ENCODE measurements around the gene VN1R5. TPM values are rescaled to one million over a fixed set of nuclear protein-coding genes. Genes with fewer than 3 reads are reported as not detected.

The VN1R5 gene
- total RNA-seq, 2 donors from 2014 or later = not detected

DNA sequence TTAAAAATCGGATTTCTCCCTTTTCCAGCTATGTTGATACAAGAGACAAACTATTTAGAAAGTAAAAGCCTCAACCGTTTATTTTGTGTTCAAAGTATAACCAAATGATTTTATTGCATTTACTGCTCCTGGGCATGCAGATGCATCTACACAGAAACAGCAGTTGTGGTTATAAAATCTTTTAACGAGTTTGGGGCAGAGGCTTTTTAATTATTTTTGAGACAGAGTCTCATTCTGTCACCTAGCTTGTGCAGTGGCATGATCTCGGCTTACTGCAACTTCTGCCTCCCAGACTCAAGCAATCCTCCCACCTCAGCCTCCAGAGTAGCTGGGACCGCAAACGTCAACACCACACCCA is 42.2 kb downstream of the VN1R5 start:
- TF ChIP-seq POLR2A (IDR thresholded peaks at IDR 0.05) = no peak
- TF ChIP-seq, protein P1, sequence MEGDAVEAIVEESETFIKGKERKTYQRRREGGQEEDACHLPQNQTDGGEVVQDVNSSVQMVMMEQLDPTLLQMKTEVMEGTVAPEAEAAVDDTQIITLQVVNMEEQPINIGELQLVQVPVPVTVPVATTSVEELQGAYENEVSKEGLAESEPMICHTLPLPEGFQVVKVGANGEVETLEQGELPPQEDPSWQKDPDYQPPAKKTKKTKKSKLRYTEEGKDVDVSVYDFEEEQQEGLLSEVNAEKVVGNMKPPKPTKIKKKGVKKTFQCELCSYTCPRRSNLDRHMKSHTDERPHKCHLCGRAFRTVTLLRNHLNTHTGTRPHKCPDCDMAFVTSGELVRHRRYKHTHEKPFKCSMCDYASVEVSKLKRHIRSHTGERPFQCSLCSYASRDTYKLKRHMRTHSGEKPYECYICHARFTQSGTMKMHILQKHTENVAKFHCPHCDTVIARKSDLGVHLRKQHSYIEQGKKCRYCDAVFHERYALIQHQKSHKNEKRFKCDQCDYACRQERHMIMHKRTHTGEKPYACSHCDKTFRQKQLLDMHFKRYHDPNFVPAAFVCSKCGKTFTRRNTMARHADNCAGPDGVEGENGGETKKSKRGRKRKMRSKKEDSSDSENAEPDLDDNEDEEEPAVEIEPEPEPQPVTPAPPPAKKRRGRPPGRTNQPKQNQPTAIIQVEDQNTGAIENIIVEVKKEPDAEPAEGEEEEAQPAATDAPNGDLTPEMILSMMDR (IDR thresholded peaks at IDR 0.05) = no peak
- no peak for ATAC-seq
- H3K4me1 ChIP-seq = no peaks in the 10 kb centered on the region
- no peak overlapping the region for H3K4me3 ChIP-seq
- no peaks in the 10 kb centered on the region for H3K27me3 ChIP-seq
- intact Hi-C loops (cut with DNase I) = no loop called here
- 66 to 72% methylated on average over 6 of the region's 6 CpGs for WGBS, 2 donors
- no peak overlapping the region for H3K27ac ChIP-seq
- H3K9me3 ChIP-seq = no peaks in the 10 kb centered on the region
- H3K36me3 ChIP-seq (replicated peaks in 1 of 2; ENCODE audit: insufficient read depth in 1 of 2, low read depth in 2 of 2) = peaks cover 0 to 2% of the 10 kb centered on the region in 2 donors
- no peak for DNase-seq

DNA sequence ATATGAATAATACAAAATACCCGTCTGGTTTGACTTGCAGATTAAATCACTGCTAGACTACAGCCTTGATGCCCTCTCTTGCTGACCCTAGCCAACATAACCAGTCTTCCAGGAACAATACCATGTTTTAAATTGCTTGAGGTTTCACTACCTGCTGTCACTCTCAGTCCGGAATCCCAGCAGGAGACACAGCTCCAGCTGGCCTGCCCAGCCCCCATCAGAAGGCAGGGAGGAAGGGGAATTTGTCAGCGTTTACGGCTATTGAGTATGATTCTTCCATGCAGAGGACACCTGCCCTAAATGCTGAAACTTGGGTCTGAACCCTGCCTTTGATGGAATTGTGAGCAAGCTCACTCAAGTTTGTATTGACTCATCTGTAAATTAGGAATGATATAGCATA is 42.8 kb downstream of the VN1R5 start:
- Histone ChIP-seq H3K27me3 (no peaks in the 10 kb centered on the region), H3K4me3 (no peak overlapping the region), H3K36me3 (replicated peaks in 1 of 2; ENCODE audit: insufficient read depth in 1 of 2, low read depth in 2 of 2) (peaks cover 0 to 2% of the 10 kb centered on the region in 2 donors), H3K9me3 (no peaks in the 10 kb centered on the region), H3K27ac (no peak overlapping the region), H3K4me1 (no peaks in the 10 kb centered on the region)
- ATAC-seq (no peak), DNase-seq (no peak)
- 71 to 81% methylated on average over 4 of the region's 4 CpGs for WGBS, 2 donors
- TF ChIP-seq, protein P1 (IDR thresholded peaks at IDR 0.05) = no peak
- TF ChIP-seq POLR2A (IDR thresholded peaks at IDR 0.05) = no peak
- intact Hi-C loops (cut with DNase I) = no loop called here

DNA sequence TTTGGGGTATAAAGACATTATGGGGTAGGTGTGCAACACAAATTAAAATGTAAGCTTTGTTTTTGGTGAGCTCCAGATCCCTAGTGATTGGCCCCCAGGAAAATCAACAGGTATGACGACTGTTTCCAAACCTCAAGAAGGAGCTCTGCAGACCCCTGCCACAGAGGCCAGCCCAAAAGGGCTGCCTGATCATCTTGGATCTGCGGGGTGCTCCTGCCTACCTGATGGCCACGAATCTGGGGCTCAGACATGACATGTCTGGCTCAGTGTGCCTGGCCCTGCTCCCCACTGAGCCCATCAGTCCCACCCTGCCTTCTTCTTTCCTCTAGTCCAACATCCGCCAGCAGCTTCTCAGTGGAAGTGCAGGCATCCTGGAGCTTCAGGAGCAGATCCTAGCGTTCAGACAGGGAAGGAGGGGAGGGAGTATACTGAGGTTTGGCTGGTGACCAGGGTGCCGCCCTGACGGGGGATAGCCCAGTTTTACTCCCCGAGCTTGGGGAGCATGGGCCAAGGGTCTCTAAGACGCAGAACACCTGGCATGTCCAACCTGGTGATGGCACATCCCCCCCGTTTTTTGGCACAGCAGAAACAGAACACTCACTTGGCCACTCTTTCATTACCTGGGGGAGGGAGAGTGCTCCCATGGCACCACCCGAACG is 44.0 kb downstream of the VN1R5 start:
- TF ChIP-seq, protein P1 (IDR thresholded peaks at IDR 0.05) = no peak
- TF ChIP-seq POLR2A (IDR thresholded peaks at IDR 0.05) = no peak
- intact Hi-C loops (cut with DNase I) = no loop called here
- DNase-seq (no peak), ATAC-seq (no peak)
- 85 to 92% methylated on average over 11 to 12 of the region's 12 CpGs for WGBS, 2 donors
- Histone ChIP-seq H3K4me3 (no peak overlapping the region), H3K27ac (no peak overlapping the region), H3K36me3 (replicated peaks in 1 of 2; ENCODE audit: insufficient read depth in 1 of 2, low read depth in 2 of 2) (peaks cover 0 to 4% of the 10 kb centered on the region in 2 donors), H3K27me3 (no peaks in the 10 kb centered on the region), H3K9me3 (no peaks in the 10 kb centered on the region), H3K4me1 (no peaks in the 10 kb centered on the region)

DNA sequence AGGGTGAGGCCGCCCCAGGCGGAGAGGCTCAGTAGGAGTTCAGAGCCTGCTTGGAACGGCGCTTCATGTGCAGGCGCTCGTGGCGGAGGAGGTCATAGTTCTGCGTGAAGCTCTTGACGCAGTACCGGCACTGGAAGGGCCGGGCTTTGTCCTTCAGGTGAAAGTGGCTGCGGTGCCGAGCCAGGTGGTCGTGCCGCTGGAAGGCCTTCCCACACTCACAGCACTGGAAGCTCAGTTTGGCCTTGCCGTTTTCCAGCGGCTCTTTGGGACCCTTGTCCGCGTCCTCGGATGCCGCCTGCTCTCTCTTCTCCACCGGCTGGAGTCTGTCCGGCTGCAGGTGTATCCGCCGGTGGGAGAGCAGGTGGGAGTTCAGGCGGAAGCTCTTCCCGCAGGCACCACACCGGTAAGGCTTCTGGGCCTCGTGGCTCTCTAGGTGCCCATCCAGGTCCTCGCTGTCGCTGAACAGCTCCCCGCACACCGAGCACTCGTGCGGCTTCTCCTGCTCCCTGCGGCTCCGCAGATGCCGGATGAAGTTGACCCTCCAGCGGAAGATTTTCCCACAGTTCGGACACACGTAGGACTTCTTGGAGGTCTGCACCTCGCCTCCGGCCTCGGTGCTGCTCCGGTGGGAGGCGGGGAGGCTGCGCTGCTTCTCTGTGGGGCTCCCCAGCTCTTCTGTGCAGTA is 44.8 kb downstream of the VN1R5 start:
- TF ChIP-seq, protein P1 (IDR thresholded peaks at IDR 0.05) = no peak
- TF ChIP-seq POLR2A (IDR thresholded peaks at IDR 0.05) = no peak
- Histone ChIP-seq H3K36me3 (replicated peaks in 1 of 2; ENCODE audit: insufficient read depth in 1 of 2, low read depth in 2 of 2) (peaks cover 0 to 4% of the 10 kb centered on the region in 2 donors), H3K27me3 (no peaks in the 10 kb centered on the region), H3K4me3 (no peak overlapping the region), H3K9me3 (no peaks in the 10 kb centered on the region), H3K4me1 (no peaks in the 10 kb centered on the region), H3K27ac (no peak overlapping the region)
- ATAC-seq (no peak), DNase-seq (no peak)
- intact Hi-C loops (cut with DNase I) = no loop called here
- WGBS, 2 donors = 95 to 99% methylated on average over 33 to 47 of the region's 47 CpGs

DNA sequence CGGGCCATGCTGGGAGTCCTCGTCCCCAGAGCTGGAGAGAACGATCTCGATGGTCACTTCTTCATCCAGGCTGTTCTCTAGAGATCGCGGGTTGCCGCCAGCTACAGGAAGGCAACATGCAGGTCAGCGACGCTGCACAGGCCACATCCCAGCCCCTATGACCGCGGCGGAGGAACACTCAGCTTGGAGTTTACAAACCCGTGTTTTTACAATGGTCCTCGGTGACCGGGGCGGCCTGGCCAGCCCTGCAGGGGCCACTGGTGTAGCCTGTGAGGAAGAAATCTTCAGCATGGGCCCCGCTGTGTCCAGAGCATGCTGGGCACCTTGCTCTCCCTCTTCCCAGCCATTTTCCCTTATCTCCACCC is 45.3 kb downstream of the VN1R5 start:
- WGBS, 2 donors = 91 to 97% methylated on average over 16 to 17 of the region's 17 CpGs
- DNase-seq (no peak), ATAC-seq (no peak)
- intact Hi-C loops (cut with DNase I) = no loop called here
- no peak overlapping the region for H3K4me3 ChIP-seq
- no peaks in the 10 kb centered on the region for H3K4me1 ChIP-seq
- no peaks in the 10 kb centered on the region for H3K9me3 ChIP-seq
- H3K27ac ChIP-seq = no peak overlapping the region
- H3K36me3 ChIP-seq (replicated peaks in 1 of 2; ENCODE audit: insufficient read depth in 1 of 2, low read depth in 2 of 2) = peaks cover 0 to 4% of the 10 kb centered on the region in 2 donors
- no peaks in the 10 kb centered on the region for H3K27me3 ChIP-seq
- TF ChIP-seq POLR2A (IDR thresholded peaks at IDR 0.05) = no peak
- TF ChIP-seq, protein P1 (IDR thresholded peaks at IDR 0.05) = no peak

All from body of pancreas (tissue), 4 donors.